K562 (cell line): ENCODE measurements around the gene MT2A. TPM values are rescaled to one million over a fixed set of nuclear protein-coding genes. Genes with fewer than 3 reads are reported as not detected.

Source experiments
- ATAC-seq: fragments of 200-7000 bp; cut with Tn5 transposase; 3 replicates; pipeline ENCODE4 v1.9.1; 2020; ENCODE audit warnings: moderate library complexity
- BruUV-seq: library from RNA; stranded (reverse); fragments of 400-500 nt; replicated peaks from 2 replicates; lab custom pipeline; 2021; lab: Mats Ljungman, UMichigan
- CTCF ChIA-PET: fragments of 300-600 bp; formaldehyde crosslinking; extraction: SDS; loops from one replicate; lab custom pipeline; 2021; ENCODE audit warnings: low intra/inter-chr PET ratio; lab: Yijun Ruan, JAX
- POLR2A ChIA-PET: fragments of 300-600, 350-650 bp; sonication (Branson Sonifier 250); formaldehyde crosslinking; extraction: SDS; loops from one replicate; lab custom pipeline; 2021; ENCODE audit warnings: antibody characterized with exemption, inconsistent platforms; lab: Yijun Ruan, JAX
- DNase-seq, 4 experiments: peaks; one replicate each; pipeline versions ENCODE4 v3.0.0 to v3.0.0-alpha.2; 2011 to 2018; ENCODE audit warnings: low spot score in 3 of 4, mixed read lengths in 3 of 4; ENCODE audit errors: extremely low read depth in 1 of 4
- FAIRE-seq: peaks from 2 replicates; lab custom pipeline; 2011; peaks lifted over from hg19 to GRCh38; lab: Jason Lieb, UNC
- H2AFZ ChIP-seq: 2 replicates; pipeline ENCODE4 v1.6.0; 2011; ENCODE audit warnings: low read depth, low read length, control low read depth, inconsistent platforms
- H3K27ac ChIP-seq: fragments of 200-600 bp; 3 replicates; pipeline ENCODE4 v1.8.0; 2011; ENCODE audit warnings: low read depth, mild to moderate bottlenecking, control low read depth, inconsistent platforms, low read length, moderate library complexity, mixed read lengths; ENCODE audit errors: extremely low read depth
- H3K27me3 ChIP-seq, 2 experiments: fragments of 300-600 bp in 1 of 2; 2 replicates in 1 of 2; 3 replicates in 1 of 2; pipeline versions ENCODE4 v1.6.0 to v1.8.0; 2011; ENCODE audit warnings: inconsistent platforms in 2 of 2, low read length in 2 of 2, mild to moderate bottlenecking in 1 of 2, mixed read lengths in 1 of 2, moderate library complexity in 1 of 2; ENCODE audit not compliant: control insufficient read depth in 2 of 2, insufficient read depth in 2 of 2
- H3K36me3 ChIP-seq: fragments of 300-600 bp; 3 replicates; pipeline ENCODE4 v1.8.0; 2011; ENCODE audit warnings: mild to moderate bottlenecking, low read length, inconsistent platforms; ENCODE audit not compliant: control insufficient read depth, insufficient read depth
- H3K4me1 ChIP-seq, 2 experiments: fragments of 200-600 bp in 1 of 2; replicated peaks in 1 of 2; 2 replicates in 1 of 2; 3 replicates in 1 of 2; pipeline versions ENCODE4 v1.5.1 to v1.8.0; 2011; ENCODE audit warnings: inconsistent platforms in 2 of 2, low read length in 2 of 2, mild to moderate bottlenecking in 1 of 2, mixed read lengths in 1 of 2, moderate library complexity in 1 of 2; ENCODE audit not compliant: control insufficient read depth in 2 of 2, insufficient read depth in 2 of 2
- H3K4me2 ChIP-seq: 2 replicates; pipeline ENCODE4 v1.6.1; 2011; ENCODE audit warnings: low read length, control low read depth, inconsistent platforms, mixed read lengths; ENCODE audit not compliant: insufficient read depth
- H3K4me3 ChIP-seq: fragments of 200-600 bp; sonication (generic), shearing (Covaris generic); 2 replicates; pipeline ENCODE4 v1.5.1; 2016; ENCODE audit warnings: control low read depth, inconsistent platforms
- H3K79me2 ChIP-seq: fragments of 200-600 bp; 3 replicates; pipeline ENCODE4 v1.8.0; 2011; ENCODE audit warnings: low read length, inconsistent platforms; ENCODE audit not compliant: control insufficient read depth, insufficient read depth
- H3K9ac ChIP-seq, 2 experiments: 2 replicates each; pipeline versions ENCODE4 v1.6.0 to v1.6.1; 2011; ENCODE audit warnings: low read depth in 2 of 2, low read length in 2 of 2, control low read depth in 1 of 2, inconsistent platforms in 1 of 2, mild to moderate bottlenecking in 1 of 2, mixed read lengths in 1 of 2; ENCODE audit not compliant: insufficient read depth in 1 of 2
- H3K9me1 ChIP-seq: one replicate; pipeline ENCODE4 v1.6.0; 2011; ENCODE audit warnings: inconsistent platforms, mild to moderate bottlenecking, low read length, moderate library complexity; ENCODE audit not compliant: control insufficient read depth, insufficient read depth
- H3K9me3 ChIP-seq: replicated peaks from 2 replicates; pipeline ENCODE4 v1.5.1; 2011; ENCODE audit warnings: low read depth, low read length, inconsistent platforms; ENCODE audit not compliant: control insufficient read depth, insufficient read depth
- H4K20me1 ChIP-seq: replicated peaks from 2 replicates; pipeline ENCODE4 v1.6.1; 2011; ENCODE audit warnings: low read length, inconsistent platforms, mixed read lengths; ENCODE audit not compliant: control insufficient read depth, insufficient read depth
- C11orf30 ChIP-seq: fragments of 450-650 bp; IDR thresholded peaks from 2 replicates; pipeline ENCODE4 v1.6.1; 2016; ENCODE audit warnings: low read depth, mild to moderate bottlenecking
- CEBPB ChIP-seq: fragments of 450-650 bp; IDR thresholded peaks from 2 replicates; pipeline ENCODE4 v1.6.1; 2016; ENCODE audit warnings: missing genetic modification characterization, missing compliant biosample characterization
- HNRNPL ChIP-seq: fragments of 200-400 bp; formaldehyde crosslinking; IDR thresholded peaks from 2 replicates; pipeline ENCODE4 v1.6.1; 2017; ENCODE audit warnings: low read depth, mild to moderate bottlenecking, low read length
- HNRNPLL ChIP-seq: fragments of 200-400 bp; formaldehyde crosslinking; IDR thresholded peaks from 2 replicates; pipeline ENCODE4 v1.6.1; 2017; ENCODE audit warnings: low read length, low read depth, mild to moderate bottlenecking; ENCODE audit not compliant: poor library complexity, severe bottlenecking
- MEF2D ChIP-seq: conservative IDR thresholded peaks from 2 replicates; pipeline ENCODE4 v1.6.1; 2016; ENCODE audit warnings: low read depth, missing genetic modification characterization, missing compliant biosample characterization
- MIER1 ChIP-seq: fragments of 450-650 bp; IDR thresholded peaks from 2 replicates; pipeline ENCODE4 v1.6.1; 2016; ENCODE audit warnings: antibody characterized with exemption, mild to moderate bottlenecking, low read depth
- RBM17 ChIP-seq: fragments of 200-400 bp; formaldehyde crosslinking; IDR thresholded peaks from 2 replicates; pipeline ENCODE4 v1.6.1; 2017; ENCODE audit warnings: low read depth, mild to moderate bottlenecking, low read length, borderline replicate concordance
- WGBS: fragments of 100-300 bp; shearing (Covaris generic); methylation state at CpG from one replicate; pipeline ENCODE4 v1.1.6; 2016; ENCODE audit warnings: low coverage, mixed read lengths; ENCODE audit not compliant: insufficient coverage; ENCODE audit errors: missing lambda C conversion rate; 5-methylcytosine and 5-hydroxymethylcytosine counted together
- in situ Hi-C: fragments of 300-500 bp; cut with MboI; formaldehyde crosslinking; loops from 4 replicates; pipeline ENCODE4 v1.15.0; 2018; ENCODE audit warnings: inconsistent platforms, mixed read lengths
- intact Hi-C: fragments of 100-400 bp; cut with micrococcal nuclease; formaldehyde crosslinking; loops from 2 replicates; pipeline ENCODE4 v1.14.2; 2022
- polyA plus RNA-seq, 8 experiments: library from polyadenylated mRNA; depleted of rRNA in 4 of 8; stranded (reverse) in 5 of 8; unstranded in 3 of 8; fragments of >200 nt; fragmentation: Nextera tagmentation in 2 of 8; fragmentation: Illumina TruSeq in 1 of 8; extraction: Ambion mirVana in 2 of 8; extraction: Trizol in 1 of 8; gene quantifications; 2 replicates each; pipeline versions ENCODE4 v1.2.1 to v1.2.3, GENCODE V29; 2011 to 2014; ENCODE audit warnings: inconsistent platforms in 1 of 8, missing spikeins in 1 of 8
- total RNA-seq, 7 experiments: library from RNA; depleted of rRNA in 6 of 7; stranded (reverse); fragments of >200 nt in 6 of 7; fragmentation: Illumina TruSeq in 2 of 7; extraction: Trizol in 2 of 7; gene quantifications; 2 replicates each; pipeline versions ENCODE4 v1.2.1 to v1.2.3, GENCODE V29; 2011 to 2021; ENCODE audit warnings: low replicate concordance in 1 of 7
- TF ChIP-seq, protein P1 (sequence below): fragments of 450-650 bp; IDR thresholded peaks from 2 replicates; pipeline ENCODE4 v1.6.1; 2016; ENCODE audit warnings: mild to moderate bottlenecking

MT2A gene
- total and polyA plus RNA-seq, 9 of the 15 experiments (the other 6 are each of a cell fraction or from before 2014, with no cell fraction given) = 2.0 to 16.9 (median 8.5) TPM

DNA sequence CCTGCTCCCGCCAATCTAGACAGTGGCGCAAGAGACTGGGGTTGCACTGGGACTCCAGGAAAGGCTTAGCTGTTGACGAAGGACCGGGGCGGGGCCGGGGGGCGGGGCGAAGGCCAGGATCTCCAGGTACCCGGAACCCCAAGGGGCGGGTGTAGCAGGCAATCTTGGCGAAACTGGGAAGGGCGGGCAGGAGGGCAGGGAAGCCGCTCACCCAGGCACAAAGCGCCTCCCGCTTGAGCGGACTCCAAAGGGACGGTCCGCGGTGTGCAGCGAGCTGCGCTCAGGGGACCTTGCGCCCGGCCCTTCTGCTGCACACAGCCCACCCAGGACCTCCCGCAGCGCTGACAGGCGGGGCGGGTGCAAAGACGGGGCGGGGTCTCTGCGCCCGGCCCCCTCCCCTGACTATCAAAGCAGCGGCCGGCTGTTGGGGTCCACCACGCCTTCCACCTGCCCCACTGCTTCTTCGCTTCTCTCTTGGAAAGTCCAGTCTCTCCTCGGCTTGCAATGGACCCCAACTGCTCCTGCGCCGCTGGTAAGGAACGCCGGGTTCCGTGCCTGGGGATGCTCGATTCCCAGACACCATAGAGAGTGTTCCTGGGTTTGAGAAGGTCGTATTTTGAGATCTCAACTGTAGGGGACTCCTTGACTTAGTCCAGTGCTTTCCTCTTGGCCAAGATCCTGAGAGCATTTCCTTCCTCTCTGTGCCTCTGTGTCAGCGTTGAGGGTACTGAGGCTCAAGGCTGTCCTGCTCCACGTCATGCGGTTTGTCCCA is 49.4 kb downstream of the MT2A start, which contains the start of gene MT1F:
TSS of gene MT1F (plus strand) at position 405 of the 772 bp plus-strand sequence. CDS start at position 505, 100 bp downstream.
- no TSS peak for BruUV-seq
- ChIA-PET POLR2A (no interaction called here), CTCF (no interaction called here)
- WGBS = 7% methylated on average over 25 of the region's 46 CpGs
- Histone ChIP-seq H3K79me2 (no peaks in the 10 kb centered on the region), H3K9ac (no peak within 1 kb of the TSS; a peak in 1 of 4 replicates), H3K4me3 (peak within 1 kb of the TSS; percentile 32), H4K20me1 (peaks cover 6% of the 10 kb centered on the region; the same call in 1 of the 2 replicates), H3K4me2 (peak within 1 kb of the TSS; percentile 63), H3K27ac (no peak within 1 kb of the TSS), H3K9me3 (no peaks in the 10 kb centered on the region), H3K27me3 (peaks cover 31 to 73% of the 10 kb centered on the region in 2 experiments; a peak in 4 of 5 replicates), H3K9me1 (peaks cover 2% of the 10 kb centered on the region), H2AFZ (peak within 1 kb of the TSS; percentile 51), H3K36me3 (no peaks in the 10 kb centered on the region), H3K4me1 (peaks cover 0 to 7% of the 10 kb centered on the region in 2 experiments; a peak in 2 of 5 replicates)
- TF ChIP-seq HNRNPLL (no peak), CEBPB (tag) (peak; percentile 60; the same call in 1 of the 2 replicates)
- peak; percentile 92 for ATAC-seq
- peak; percentile 62 to 85 (median 74) for DNase-seq
- FAIRE-seq = peak; percentile 56
- in situ Hi-C loops = no loop called here
- intact Hi-C loops = no loop called here

DNA sequence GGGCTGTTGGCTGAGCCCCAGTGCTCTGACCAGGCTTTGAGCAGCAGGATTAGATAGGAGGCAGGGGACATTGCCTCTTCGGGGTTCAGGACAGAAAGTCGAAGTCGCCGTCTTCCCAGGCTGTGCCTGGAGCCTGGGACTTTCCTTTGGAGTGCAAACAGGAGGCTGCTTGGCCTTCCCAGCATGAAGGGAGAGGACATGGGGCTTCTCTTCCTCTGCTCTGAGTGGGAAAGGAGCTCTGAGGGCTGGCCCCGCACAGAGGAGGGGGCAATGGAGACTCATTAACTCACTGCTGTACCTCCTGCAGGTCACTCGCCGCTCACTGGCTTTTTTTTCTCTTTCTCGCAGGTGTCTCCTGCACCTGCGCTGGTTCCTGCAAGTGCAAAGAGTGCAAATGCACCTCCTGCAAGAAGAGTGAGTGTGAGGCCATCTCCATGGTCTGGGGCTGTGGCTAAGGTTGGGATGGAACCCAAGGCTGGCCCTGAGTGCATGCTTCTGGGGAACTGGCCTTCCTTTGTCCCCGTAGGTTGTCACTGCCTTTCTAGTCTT is 50.0 kb downstream of the MT2A start:
- POLR2A ChIA-PET = no interaction called here
- ATAC-seq = no peak
- no peak for DNase-seq
- H3K36me3 ChIP-seq = no peaks in the 10 kb centered on the region
- CTCF ChIA-PET = no interaction called here
- H3K4me3 ChIP-seq = no peak overlapping the region
- no peak overlapping the region for H3K27ac ChIP-seq
- H3K9me3 ChIP-seq = no peaks in the 10 kb centered on the region
- peaks cover 30 to 70% of the 10 kb centered on the region in 2 experiments; a peak in 4 of 5 replicates for H3K27me3 ChIP-seq
- H3K9me1 ChIP-seq = peaks cover 2% of the 10 kb centered on the region
- no TSS peak for BruUV-seq
- peak overlapping the region; percentile 51; the same call in 1 of the 2 replicates for H2AFZ ChIP-seq
- intact Hi-C loops = no loop called here
- no peaks in the 10 kb centered on the region for H3K79me2 ChIP-seq
- WGBS = 7% methylated on average over 10 of the region's 10 CpGs
- TF ChIP-seq HNRNPL (no peak), RBM17 (no peak), MIER1 (no peak), C11orf30 (no peak), MEF2D (no peak)
- TF ChIP-seq, protein P1, sequence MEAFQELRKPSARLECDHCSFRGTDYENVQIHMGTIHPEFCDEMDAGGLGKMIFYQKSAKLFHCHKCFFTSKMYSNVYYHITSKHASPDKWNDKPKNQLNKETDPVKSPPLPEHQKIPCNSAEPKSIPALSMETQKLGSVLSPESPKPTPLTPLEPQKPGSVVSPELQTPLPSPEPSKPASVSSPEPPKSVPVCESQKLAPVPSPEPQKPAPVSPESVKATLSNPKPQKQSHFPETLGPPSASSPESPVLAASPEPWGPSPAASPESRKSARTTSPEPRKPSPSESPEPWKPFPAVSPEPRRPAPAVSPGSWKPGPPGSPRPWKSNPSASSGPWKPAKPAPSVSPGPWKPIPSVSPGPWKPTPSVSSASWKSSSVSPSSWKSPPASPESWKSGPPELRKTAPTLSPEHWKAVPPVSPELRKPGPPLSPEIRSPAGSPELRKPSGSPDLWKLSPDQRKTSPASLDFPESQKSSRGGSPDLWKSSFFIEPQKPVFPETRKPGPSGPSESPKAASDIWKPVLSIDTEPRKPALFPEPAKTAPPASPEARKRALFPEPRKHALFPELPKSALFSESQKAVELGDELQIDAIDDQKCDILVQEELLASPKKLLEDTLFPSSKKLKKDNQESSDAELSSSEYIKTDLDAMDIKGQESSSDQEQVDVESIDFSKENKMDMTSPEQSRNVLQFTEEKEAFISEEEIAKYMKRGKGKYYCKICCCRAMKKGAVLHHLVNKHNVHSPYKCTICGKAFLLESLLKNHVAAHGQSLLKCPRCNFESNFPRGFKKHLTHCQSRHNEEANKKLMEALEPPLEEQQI = no peak
- peaks cover 0 to 12% of the 10 kb centered on the region in 2 experiments; a peak in 2 of 5 replicates for H3K4me1 ChIP-seq
- in situ Hi-C loops = no loop called here
- no peak for FAIRE-seq
- no peak overlapping the region for H3K9ac ChIP-seq
- H4K20me1 ChIP-seq = peaks cover 6% of the 10 kb centered on the region; the same call in 1 of the 2 replicates
- peak overlapping the region; percentile 63; the same call in 1 of the 2 replicates for H3K4me2 ChIP-seq
